ENCODE measurements around the gene HSD11B2.

The HSD11B2 gene

DNA sequence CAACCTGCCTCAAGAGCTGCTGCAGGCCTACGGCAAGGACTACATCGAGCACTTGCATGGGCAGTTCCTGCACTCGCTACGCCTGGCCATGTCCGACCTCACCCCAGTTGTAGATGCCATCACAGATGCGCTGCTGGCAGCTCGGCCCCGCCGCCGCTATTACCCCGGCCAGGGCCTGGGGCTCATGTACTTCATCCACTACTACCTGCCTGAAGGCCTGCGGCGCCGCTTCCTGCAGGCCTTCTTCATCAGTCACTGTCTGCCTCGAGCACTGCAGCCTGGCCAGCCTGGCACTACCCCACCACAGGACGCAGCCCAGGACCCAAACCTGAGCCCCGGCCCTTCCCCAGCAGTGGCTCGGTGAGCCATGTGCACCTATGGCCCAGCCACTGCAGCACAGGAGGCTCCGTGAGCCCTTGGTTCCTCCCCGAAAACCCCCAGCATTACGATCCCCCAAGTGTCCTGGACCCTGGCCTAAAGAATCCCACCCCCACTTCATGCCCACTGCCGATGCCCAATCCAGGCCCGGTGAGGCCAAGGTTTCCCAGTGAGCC lies 5.8 kb downstream of the HSD11B2 start:
- no peak for DNase-seq

DNA sequence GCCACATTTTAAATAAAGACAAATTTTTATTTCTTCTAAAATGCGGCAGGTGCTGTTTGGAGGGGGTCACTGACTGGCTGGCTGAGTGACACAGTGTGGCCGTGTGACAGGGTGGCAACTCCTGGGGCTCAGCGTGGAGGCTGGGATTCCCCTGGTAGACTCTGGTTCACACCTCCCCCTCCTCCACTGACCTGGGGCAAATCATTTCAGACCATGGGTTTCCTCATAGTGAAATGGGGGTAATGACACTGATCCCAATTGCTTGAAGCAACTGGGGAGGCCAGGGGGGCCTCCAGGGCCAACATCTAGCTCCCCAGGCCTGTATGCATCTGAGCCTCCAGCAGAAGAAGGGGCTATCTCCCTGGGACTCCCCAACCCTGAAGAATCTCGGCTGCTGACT lies 6.6 kb downstream of the HSD11B2 start:
- no peak for DNase-seq

DNA sequence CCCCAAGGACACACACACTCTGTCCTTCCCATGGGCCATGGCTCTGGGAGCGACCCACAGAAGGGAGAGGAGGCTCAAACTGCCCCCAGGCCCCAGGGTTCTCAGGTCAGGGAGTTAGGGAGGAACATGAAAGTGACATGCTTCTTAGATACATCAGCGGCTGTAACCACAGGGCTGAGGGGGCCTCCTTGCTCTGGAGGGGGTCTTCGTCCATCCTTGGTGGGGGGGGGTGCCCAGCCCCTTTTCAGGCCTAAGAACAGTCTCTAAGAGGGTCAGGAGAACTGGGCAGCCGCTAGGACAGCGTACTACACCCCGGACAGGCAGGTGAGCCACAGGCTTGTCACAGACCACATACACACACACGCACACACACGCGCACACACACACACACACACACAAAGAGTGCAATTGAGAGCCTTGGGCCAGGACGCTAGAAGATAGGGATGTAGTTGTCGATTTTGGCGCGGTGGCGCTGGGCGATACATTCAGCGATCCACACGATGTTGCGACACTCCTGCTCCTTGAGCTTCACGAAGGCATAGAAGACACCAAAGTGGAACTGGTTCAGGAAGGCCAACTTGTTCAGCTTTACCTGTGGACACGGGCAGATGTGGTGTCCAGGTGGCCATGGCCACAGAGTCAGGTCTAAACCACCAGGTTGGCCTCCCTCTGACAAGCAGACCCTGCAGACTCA lies 7.3 kb downstream of the HSD11B2 start:
- no peak for DNase-seq

DNA sequence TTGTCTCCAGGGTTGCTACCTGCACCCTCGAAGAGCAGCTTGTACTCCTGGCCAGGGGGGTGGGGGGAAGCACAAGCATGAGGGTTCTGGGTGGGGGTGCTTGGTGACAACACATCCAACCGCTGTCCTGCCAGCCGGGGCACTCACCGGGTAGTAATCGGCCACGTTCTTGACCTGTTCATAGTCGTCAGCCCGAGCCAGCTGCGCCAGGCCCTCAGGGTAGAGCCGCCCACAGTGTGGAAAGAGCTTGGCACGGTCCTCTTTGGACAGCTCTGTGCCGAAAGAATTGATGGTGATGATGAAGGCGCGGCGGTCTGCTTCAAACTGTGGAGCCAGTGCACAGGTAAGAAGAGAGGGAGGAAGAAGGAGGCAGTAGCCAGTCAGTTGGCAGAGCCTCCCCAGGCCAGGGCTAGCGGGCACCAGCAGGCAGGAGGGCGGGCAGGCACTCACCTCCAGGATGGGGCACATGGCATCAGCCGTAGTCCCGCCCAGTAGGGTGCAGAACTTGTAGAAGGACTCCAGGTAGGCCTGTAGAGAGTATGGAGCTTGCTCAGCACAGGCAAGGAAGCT lies 8.0 kb downstream of the HSD11B2 start:
- DNase-seq = no peak

DNA sequence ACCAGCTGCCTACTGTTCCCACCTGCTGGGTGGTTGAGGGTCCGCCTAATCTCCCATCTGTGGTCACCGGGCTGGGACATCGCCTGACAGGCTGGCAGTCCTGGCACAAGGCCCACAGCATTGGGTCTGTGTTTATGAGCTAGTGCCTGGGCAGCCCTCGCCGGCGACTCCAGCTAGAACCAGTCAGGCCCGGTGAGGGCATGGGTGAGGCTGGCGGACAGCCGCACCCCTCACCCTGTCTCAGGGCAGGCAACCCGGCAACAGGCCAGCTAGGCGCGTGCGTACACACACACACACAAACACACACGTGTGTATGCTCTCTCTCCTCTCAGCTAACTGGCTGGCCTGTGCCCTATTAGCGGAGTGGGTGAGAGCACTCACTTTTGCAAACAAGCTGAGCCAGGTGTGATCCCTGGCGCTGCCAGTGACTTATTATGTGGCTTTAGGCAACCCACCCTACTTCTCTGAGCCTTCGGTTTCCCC lies 10.4 kb downstream of the HSD11B2 start:
- peak; percentile 99 for DNase-seq

DNA sequence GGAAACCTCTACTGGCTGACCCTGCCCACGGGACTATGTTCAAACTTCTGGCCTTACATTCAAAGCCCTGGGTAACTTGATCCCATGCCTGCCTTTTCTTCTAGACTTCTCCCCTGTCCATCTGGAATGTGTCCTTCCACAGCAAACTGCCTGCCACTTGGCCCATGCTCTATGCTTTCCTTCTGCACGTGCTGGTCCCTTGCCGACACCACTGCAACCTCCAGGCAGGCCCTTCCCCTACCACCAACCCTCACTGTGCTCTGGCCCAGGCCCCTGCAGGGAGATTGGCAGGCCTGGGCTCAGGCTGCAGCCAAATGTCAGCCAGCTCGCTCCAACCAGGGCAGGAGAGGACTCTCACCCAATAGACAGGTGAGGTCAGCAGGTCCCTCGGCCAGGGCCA lies 11.0 kb downstream of the HSD11B2 start:
- peak; percentile 80 to 82 for DNase-seq

DNA sequence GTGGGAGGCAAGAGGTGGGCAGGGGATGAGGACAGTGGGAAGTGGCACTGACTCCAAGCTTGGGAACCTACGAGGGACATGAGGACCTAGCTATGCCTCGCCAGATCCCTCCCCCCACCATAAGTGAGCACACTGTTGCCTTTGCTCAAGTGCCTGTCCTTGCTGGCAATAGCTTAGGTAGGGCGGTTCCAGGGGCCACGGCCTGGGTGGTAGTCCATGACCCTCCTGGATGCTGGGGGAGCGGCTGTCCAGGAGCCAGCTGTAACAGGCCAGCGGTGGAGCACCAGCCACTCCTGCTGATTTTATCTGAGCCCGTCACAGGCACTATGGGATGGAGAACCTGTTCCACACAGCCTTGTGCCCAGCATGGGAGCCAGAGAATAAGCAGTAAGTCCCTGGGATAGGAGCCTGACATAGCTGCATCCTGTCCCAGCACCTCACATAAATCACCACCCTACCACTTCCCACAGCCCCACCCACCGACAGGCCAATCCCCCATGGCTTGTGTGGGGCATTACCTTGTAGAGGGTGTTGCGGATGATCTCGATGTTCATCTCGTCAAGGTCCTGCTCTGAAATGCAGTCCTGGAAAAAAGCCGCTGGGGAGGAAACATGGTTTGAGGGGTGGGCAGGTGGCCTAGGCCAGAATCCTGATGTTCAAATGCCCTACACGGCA lies 11.8 kb downstream of the HSD11B2 start:
- no peak for DNase-seq

DNA sequence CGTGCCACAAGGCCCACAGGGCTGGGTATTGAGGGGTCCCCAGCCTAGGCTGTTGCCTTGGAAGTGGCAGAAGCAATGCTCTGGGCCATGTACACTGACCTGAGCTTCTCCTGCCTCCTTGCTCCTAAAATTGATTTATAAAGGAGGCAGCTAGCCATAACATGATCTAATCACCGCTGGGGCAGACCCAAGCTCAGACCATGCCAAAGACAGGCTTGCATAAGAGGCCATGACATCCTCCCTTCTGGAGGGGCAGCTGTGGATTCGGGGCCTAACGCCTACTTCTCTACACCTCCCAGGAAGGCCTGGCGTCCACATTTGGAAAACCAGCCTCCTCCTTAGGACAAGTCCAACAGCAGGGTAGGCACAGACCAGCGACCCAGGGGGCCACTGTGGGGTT lies 12.3 kb downstream of the HSD11B2 start:
- no peak for DNase-seq

DNA sequence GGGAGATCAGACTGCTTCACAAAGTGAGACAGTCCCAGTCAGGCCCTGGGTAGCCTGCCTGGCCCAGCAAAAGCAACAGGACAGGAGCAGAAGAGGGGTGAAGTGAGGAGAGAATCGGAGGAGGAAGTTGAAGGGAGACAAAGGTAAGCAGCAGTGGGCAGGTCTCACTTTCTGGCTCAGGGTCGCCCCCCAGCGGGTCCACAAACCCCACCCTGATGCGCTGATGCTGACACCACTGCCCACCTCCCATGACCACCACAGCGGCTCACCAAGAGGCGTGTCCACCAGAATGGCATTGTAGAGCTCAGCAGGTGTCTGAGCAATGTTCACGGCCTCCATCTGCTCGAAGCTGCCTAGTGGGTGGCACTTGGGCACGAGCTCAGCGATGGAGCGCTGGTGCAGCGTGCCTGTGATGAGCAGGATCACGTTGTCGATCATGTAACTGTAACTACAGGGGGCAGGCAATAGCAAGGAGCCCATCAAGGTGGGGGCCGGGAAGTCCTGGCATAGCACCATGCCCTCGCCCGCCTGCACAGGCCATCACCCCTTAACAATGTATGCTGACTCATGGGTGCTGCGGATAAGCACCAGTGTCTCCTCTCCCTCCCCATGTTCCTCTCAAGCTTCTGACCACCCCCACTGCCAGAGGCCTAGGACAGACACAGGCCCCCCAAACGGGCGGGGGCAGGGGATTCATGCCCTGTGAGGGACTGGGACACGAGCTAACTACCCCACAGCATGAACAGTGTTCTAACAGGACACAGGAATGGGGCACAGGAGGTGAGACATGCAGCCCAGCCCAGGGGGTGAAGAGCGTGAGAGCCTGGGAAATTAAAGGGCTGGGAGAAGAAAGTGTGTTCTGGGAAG lies 13.6 kb downstream of the HSD11B2 start:
- DNase-seq = no peak

DNA sequence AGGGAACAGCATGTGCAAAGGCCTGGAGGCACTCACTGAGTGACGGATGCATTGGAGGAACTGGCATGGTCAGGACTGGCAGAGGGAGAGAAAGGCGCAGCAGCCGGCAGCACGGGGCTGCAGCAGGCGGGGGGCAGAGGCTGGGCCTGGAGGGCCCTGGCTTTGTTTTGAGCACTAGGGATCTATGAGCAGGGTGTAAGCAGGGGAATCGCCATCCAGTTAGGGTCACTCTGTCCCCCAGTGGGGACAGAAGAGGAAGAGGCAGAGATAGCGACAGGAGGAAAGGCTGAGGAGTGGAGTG lies 14.2 kb downstream of the HSD11B2 start:
- no peak for DNase-seq

DNA sequence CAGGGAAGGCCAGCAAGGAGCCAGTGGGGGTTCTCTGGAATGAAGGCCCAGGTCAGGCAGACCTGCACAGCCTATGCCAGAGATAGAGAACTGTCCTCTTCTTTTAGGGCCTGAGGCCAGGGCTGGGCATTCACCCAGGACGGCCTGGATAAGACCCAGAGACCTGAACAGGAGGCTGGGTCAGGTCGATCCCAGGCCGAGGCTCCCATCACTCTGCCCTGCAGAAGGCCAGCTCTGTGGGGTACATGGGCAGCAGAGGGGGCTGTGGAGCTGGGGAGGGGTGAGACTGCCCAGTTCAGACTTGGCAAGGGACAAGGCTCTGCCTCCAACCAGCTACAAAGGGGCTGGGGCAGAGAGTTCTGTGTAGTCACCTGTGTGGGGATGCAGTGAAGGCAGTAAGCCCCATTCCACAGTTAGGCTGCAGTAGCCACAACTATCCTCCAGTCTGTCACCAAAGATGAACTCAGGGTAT lies 14.6 kb downstream of the HSD11B2 start:
- no peak for DNase-seq

DNA sequence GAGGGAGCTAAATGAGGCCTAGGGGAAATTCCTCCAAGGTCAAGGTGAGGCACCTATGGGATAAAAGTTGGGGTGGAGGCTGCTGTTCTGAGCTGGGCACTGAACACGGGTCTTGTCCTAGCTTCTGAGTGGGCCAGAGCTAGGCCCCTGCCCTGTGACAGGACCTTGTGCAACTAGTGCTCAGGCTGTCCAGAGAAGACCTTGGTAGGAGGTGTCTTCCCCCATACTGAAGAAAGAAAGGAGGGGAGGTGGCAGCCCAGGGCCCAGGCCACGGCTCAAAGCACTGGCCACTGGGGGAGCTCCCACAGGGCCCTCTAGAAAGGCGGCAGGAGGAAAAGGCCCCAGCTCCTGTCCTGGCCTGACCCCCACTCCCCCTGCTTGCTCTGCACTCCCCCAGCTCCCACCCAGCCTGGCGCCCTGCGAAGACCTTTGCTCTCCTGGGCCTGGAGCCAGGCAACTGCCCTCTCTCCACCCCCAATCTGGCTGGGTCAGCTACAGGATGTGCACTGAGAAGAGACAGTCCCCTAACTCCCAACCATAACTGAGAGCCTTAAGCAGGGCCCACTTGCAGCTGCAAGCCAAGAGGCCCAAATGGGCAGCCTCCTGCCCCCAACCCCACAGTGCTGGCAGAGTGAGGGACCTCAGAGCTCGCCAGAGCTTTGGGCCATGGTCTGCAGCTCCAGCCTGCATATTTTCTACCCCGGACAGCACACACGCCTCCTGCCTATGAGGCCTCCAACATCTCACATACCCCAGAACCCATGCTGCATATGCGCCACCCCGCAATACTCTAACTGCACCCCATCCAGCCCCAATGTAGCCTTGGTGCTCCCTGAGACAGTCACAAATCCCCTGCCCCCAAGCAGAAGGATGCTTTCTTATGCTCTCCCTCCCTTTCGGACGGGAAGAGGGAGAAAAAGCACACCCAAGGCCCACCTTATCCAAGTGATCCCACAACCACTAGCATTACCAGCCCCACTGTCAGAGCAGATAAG lies 15.3 kb downstream of the HSD11B2 start:
- DNase-seq = no peak

DNA sequence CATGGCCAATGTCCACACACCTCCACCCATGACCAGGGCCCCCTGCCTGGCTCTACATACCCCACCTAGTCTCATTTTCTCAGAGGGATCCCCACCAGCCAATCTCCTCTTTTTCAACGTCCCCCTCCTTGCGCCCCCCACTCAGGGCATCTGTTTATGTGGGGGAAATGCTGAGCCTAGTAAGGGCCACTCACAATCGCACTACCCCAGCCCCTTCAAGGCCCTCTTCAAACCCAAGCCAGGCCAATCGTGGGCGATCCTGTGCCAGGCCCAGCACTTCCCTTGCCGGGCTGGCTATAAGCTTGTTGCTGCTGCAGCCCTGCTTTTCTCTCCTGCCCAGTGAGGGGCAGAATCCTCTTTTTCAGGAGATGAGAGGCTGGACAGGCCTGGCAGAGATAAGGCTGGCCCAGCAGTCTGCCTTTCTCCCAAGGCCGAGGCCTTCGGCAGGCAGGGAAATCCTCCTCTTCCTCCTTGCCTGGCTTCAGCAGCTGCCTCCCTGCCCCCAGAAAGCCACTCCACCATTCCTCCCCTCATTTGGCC lies 16.1 kb downstream of the HSD11B2 start:
- DNase-seq = no peak

DNA sequence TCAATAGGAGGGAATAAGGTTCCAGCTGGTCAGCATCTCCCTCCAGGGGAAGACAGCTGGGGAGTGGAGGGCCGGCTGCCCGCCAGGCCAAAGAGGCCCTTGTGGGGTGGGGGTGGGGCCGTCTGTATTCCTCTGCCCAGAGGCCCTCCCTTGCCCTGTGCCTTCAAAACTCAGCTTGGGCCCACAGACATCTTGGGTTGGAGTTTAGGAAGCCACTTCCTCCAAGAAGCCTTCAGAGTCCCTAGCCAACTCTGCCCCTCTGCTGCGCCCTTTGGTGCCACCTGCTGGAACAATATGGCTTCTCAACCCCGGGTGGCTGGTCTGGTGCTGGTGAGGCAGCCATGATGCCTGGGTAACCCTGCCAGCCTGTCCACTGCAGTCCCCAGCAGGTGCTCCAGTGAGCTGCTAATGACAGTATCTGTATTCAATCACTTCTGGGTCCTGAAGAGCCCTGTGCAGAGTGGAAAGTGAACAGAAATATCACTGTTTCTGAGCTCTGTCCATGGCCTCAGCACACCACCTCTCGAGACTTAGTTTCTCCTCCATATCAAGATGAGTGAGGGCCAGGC lies 16.7 kb downstream of the HSD11B2 start:
- DNase-seq = peak; percentile 17 to 59

DNA sequence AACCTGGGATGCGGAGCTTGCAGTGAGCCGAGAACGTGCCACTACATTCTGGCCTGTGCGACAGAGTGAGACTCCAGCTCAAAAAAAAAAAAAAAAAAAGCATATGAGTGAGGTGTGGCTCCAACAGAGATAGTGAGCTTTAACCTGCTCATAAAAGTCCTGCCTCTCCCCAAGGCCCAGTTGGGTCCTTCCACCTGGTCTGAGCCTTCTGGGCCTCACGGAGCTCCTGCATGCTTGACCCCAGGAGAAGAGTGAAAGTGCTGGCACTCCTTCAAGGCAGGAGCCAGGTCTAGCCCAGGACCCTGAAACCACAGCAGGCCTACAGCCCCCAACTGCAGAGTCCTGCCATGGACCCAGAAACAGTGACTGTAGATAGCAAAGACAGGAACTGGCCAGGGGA lies 17.7 kb downstream of the HSD11B2 start:
- no peak for DNase-seq

DNA sequence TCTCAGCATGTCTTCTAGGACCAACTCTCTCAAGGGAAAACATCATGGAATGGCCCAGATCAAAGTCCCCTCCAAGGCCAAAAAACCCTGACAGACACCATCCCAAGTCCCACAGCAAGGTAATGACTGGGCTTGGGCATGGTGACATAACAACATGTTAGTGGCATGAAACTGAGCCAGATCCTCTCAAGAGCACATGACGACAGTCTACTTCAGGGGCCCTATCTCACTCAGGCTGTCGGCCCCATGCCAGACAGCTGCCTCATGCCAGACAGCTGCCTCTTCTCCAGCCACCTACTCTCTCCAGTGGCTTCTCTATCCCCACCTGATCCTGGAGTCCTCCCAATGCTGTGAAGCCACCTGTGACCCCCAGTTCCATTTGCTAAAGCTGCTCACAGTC lies 18.4 kb downstream of the HSD11B2 start:
- peak in 1 of 2 experiments; percentile 55 for DNase-seq

DNA sequence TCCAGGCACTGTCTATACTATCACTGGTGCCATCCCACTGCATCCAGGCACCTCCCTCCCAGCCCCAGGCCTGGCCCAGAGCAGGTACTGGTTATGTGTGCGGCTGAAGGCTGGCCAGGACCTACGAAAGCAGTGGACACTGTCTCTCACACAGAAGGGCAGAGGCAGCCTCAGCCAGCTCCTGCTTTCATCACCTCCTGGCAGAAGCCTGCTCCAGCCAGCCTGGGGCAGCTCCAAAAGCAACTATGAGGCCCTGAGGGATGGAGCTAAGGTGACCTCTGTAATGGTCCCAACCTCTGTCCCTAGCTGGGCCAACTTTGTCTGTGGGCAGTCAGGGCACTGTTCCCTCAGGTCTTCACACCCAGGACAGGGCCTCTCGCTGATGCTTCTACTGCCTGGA lies 18.8 kb downstream of the HSD11B2 start:
- DNase-seq = no peak

DNA sequence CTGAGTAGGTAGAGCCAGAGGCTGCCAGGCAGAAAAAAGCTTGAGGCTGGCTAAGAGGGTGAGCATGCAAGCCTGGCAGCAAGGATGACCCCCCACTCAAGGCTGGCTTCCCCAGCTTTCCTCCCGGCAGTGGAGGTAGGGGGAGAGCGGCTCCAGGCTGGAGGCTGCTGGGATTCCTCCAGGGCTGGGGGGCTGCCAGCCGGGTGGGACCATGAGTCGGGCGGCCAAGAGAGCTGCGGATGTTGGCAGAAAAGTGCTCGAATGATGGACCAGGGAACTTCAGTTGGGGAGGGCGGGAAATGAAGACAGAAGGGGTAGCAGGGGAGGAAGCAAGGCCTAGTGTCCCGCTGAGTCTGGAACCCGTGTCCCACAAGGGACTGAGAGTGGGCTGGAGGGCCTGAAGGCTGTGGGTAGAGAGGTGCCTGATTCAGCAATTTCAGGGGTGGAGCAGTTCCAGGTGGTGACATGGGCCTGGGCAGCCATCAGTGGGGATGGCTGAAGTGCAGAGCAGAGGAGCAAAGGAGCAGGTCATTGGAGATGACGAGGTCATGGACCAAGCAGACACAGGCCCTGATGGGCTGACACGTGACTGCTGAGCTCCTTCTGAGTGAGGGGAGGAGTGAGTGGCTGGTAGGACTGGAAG lies 20.3 kb downstream of the HSD11B2 start:
- no peak for DNase-seq

DNA sequence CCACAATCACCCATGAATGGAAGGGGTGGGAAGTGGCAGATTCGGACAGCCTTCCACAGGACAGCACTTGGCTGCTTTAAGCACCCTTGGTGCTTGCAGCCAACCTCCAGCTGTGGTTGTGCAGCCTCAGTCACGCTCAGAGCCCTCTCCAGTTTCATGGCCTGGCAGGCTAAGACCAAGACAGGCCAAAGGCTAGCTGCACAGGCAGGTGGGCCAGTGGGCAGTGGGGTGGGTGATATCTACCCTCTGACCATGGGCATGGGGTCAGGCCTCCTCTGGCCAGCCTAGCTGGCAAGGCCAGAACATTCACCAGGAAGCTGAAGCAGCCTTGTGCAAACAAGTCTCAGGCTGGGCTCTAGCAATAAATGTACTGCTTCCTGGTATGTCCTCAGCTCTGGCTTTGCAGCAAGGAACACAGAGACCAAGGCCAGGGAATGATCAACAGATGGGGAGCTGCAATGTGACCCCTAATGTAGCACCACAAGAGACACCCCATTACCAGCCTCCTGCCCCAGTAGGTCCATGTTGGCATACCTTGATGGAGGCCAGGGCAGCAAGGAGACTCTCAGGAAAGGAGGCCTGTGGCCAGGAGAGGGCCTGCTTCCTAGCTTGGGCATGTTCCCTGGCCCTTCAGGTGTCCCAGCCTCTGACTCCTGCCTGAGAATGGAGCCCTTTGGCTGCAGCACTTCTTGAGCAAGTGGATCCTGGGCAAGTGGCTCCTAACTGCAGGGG lies 20.9 kb downstream of the HSD11B2 start:
- DNase-seq = no peak

DNA sequence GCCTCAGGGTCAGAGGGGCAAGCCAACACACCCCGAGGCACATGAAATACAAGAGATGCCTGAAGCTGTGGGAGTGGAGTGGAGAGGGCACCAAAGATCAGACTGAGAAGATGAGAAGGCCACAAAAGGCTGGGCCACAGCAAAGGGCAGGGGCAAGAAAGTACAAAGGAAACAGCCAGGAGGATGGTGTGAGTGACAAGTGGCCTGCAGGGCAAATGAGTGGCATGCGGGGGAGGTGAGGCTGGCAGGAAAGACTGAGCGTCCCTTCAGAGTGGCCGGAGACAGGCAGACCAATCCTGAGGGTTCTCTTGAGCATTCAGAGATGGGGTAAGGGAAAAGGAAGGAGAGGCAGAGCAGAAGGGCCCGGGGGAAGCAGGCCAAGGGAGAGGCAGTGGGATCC lies 23.2 kb downstream of the HSD11B2 start:
- no peak for DNase-seq

All from NCI-H524 (cell line).